NCI-H226 (cell line): ENCODE measurements around the gene BABAM2.
"Not testable (repeated sequence)": the region's sequence is repeated elsewhere in the genome, so short reads cannot be mapped to it uniquely, and the experiment has no call there.

Experiments used
- DNase-seq: peaks from one replicate; pipeline ENCODE4 v3.0.0-alpha.2; 2015

Gene BABAM2

DNA sequence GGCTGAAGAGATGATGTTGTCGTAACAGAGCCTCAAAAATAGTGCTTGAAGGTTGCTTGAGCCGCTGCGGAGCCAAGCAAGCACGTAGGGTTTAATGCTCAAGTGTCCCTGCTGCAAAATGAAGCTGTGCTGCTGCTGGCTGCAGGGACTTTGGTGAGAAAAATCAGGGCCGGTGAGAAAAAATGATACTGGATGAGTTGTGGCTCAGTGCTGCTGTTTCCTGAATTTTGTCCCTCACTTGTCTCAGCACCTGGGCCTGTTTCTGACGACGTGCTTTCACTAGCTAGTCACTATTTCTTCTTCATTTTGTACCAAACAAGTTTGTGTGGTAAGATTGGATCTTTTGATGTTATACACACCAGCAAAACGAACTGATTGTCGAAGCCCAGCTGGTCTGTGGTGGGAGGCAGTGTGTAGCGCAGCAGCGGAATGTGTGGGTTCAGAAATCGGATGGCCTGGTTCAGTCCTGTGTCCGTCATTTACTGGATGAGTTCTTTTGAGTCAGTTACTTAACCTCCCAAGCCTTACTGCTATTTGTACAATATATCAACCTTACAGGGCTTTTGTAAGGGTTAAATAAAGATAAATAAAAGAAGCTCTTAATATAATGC lies 329.3 kb downstream of the BABAM2 start:
- DNase-seq, result no peak

DNA sequence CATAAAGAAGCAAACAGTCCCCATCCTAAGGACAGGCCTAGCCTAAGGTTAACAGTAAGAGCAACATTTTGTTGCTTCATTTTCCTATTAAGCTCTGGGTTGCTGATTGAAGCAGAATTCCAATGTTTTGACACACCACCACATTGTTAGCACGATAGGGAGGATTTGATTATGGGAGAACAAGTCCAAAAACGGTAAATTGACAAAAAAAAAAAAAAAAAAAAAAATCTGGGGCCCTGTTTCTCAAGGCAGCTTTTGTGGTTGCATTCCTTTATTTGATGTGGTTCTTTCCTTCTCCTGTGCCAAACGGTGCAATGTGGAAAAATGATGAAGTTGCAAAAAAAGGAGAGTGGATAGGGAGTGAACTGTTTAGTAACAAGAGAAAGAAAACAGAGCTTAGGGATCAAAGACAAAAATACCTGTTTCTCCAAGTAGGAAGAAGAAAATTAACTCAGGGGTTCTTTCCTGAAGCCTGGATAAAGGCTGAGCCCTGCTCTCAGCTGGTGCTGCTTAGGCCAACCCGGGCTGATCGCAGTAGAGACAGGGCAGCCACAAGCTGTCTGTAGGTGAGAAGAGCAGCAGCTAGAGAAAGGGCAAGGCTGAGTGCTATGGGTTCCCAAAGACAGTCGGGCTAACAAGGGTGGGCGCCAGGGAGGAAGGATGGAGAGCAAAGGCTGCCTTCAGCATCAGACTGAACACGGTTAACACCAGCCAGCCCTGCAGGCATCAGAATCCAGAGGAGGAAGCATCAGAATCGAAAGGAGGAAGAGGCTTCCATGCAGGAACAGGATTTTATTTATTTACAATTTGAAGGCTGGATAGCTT lies 334.3 kb downstream of the BABAM2 start:
- peak; percentile 74 for DNase-seq

DNA sequence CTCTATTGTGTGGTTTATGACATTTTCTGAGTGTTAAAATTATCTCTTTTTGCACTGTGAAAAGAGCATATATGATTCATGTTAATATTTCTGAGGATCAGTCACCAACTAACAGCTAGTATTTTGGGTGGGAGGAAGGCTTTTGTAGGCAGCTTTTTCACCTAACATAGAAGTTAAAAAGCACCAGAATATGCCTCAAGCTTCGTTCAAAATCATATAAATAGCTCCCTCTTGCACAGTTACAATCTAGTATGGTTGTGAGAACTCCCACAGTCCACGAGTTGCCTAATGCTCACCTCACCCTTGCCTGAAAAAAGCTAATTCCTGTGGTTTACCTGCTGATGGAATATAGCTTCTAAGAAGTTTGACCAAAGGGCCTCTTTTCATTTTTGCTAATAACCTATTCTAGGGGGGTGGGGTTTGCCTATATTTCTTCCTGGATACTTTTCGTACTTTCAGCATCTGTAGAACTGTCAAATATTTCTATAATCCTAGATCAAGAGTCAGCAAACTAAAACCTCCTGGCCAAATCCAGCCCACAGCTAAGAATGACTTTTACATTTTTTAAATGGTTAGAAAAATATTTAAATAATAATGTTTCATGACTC lies 335.0 kb downstream of the BABAM2 start:
- peak; percentile 61 for DNase-seq

DNA sequence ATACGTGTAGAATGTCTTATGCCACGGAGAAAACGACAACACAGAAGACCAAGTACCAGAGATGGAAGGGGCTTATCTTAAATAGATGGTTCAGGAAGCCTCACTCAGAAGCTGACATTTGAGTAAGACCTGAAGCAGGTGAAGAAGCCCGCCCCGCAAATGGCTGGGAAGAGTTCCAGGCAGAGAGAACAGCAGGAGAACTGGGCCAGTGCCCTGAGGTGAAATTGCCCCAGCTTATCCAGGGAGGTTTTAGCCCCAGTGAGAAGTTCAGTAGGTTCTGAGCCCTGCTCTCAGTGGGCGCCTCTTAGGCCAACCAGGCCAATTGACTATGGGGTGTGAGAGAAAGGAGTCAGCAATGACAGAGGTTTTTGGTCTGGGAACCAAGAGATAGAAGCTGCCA lies 336.0 kb downstream of the BABAM2 start:
- no peak for DNase-seq

DNA sequence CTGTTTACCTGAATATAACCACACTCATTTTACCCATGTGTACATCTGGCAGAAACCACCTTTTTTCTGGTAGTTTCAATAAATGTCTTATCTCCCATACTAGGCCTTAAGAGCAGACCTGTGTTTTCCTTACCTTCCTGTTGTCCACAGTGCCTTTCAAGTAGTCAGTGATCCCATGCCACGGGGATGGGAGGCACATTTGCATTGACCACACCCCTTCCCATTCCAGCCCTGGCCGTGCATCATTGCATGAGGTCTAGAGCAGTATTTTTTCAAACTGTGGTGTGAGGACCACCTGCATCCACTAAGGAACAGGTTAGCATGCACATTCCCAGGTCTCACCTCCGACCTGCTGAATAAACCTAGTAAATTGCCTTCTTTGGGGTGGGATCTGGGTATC lies 337.0 kb downstream of the BABAM2 start:
- no peak for DNase-seq

DNA sequence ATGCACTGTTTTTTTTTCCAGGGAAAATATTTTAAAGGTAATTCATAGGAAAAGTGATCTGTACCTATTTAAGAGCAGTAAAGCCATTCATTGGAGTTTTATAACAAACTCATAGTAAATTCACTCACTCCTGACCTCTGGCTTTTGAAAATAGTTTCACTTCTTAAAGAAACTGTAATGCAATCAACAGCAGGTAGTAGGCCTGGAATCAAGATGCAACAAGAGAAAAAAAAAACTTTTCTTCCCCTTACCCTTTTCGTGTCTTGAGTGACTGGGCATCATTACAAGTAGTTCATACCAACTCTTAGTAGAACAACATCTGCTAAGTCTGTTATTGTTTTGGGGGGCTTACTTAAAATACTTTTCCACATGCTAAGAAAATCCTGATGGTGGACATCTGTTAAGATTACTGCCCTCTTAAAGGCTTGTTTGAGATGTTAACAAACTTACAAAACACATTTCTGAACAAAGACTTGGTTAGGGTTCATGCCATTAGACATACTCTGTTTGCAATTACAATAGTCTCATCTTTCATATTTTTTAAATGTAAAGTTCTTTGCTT lies 338.0 kb downstream of the BABAM2 start:
- DNase-seq, result no peak

DNA sequence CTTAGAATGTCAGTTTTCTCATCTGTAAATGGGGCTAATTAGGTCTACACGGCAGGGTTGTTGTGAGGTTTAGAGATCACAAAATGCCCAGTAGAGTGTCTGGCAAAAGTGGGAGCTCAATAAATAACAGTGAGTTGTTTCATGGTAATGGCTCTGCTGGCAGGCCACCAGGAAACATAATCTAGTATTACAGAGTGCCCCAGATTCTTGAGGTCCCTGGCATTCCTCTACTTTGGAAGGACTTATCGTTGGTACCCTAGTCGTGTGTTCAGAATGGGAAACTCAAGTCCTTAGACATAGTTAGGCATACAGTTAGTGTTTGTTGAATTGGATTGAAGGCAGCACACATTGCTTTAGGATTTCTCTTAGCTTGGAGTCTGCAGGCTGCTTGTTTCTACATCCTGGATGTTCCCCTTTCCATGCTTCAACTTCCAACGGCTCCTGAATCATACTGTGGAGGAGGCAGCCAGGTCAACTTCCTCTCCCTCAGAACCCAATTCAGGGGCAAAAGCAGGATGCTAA lies 340.6 kb downstream of the BABAM2 start:
- peak; percentile 82 for DNase-seq

DNA sequence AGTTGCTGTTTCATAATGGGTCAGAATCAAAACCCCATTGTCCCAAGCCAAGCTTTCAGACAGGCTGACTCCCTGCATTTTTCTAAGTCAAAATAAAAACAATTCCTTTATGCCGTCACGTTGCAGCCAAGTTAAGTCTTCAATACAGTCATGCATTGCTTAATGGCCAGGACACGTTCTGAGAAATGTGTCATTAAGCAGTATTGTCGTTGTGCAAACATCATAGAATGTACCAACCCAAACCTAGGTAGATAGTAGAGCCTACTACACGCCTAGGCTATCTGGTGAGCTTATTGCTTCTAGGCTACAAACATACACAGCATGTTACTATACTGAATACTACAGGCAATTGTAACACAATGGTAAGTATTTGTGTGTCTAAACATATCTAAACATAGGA lies 341.8 kb downstream of the BABAM2 start:
- DNase-seq, result no peak

DNA sequence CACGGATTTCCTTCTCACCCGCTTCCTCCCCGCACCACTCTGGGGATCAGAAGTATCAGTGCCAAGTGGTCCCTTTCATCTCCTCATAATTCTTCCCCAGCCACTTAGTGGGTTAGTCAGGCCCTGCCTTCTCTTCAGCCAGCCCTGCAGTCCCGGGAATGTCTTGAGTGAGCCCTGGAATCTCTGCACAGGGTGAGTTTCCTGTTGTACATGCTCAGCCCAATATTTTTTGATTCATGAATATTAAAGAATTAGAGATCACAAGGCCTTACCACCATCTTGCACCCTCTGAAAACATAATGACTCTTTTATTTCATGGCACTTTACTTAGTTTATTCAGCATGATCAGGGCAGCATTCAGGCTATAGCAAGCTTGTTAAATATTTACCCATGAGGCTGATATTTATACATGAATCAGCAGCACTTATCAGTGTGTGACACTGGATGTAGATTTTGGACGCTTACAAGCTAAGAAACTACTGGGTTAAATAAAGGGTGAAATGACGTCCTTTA lies 342.7 kb downstream of the BABAM2 start:
- DNase-seq, result peak; percentile 6

DNA sequence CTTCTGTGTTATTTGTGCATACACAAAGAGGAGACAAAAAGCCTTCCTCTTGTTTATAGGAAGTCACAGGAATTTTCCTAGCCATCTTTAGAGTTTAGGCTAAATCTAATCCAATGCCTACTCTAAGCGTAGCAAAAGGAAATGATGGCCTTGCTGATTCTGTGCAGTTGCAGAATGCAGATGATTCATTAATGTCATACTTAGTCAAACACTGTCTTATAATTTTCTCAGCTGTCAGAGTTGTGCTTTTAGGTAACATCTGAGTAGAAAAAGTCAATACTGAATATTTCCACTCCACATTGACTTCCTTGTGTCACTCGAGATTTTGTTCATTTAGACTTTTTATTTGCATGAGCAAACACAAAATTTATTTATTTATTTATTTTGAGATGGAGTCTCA lies 344.3 kb downstream of the BABAM2 start:
- DNase-seq, result no peak

DNA sequence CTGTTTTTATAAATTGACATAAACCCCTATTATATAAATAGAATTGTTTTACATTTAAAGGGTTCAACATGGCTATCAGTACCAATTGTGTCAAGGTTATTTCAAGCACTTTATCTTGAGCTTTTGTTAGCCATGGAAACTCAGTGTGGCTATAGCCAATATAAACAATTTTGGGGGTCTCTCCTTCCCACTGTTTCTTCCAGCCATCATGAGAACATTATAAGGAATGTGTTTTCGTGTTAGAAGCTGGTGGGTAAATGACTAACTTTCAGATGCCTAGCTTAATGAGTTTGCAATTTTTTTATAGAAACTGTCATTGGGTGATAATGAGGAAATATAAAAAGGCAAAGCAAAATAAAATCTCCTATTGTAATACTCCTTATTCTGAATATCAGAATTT lies 348.7 kb downstream of the BABAM2 start:
- no peak for DNase-seq

DNA sequence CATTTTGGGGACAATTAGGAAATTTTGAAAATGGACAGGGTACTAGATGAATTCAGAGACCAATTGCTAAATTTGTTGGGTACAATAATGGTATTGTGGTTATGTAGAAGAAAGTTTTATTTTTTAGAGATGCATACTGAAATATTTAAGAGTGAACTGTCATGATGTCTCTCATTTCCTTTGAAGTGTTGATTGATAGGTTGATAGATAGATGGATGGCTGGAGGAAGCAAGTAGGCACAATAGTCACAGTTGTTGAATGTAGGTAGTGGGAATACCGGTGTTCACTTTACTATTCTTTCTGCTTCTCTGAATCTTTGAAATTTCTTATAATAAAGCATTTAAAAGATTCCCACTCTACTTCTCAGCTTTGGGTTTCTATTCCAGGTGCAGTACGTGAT lies 350.4 kb downstream of the BABAM2 start:
- DNase-seq, result no peak

DNA sequence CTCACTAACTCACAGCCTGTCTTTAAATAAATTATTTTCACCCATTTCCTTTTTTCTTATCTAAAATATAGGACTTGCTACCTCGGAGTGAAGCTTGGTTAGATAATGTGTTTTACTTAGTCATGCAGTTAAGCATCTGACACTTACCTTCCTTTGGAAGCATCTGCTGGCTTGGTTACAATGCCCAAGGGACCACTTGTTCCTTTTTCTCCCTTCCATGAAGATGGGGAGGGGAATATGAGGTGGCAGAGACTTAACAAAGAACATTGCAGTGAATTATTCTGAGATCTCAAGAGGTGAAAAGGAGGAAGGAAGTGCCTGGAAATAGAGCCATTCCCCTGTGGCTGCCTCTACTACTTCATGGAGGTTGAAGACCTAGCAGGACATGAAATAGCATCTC lies 356.8 kb downstream of the BABAM2 start:
- DNase-seq, result no peak

DNA sequence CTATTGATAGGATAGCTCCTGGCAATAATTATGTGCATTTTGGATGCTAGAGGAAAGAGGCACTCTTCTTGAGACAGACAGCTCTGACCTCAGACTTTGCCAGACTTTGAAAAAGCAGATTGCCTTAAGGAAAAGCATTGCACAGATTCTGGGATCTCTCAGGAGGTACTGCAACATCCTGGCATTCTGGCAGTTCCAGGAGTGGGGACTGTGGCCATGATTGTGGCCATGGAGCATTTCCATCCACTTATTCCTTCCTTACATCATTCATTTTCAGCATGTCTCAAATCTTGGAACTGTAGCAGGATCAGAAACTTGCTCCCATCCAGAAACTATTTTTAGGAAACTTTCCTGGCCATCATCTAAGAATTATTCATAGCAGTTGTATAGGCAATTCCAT lies 357.2 kb downstream of the BABAM2 start:
- no peak for DNase-seq

DNA sequence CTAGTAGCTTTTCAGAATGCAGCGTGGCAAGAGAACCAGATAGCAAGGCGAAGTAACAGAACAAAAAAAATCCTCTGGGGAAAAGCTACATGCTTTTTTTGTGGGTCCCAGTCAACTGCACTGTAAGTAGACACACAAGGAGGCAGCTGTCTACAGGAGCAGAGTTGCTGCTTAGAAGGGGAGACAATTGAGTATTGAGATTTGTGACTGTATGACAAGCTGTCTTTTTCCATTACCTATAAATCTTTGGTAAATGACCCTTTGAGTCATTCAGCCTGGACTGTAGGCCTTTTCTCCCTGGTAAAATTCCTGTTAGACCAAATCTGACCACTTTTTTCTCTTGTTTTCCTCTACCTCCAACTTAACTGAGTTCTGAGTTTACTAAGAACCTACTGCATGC lies 358.0 kb downstream of the BABAM2 start:
- DNase-seq, result no peak

DNA sequence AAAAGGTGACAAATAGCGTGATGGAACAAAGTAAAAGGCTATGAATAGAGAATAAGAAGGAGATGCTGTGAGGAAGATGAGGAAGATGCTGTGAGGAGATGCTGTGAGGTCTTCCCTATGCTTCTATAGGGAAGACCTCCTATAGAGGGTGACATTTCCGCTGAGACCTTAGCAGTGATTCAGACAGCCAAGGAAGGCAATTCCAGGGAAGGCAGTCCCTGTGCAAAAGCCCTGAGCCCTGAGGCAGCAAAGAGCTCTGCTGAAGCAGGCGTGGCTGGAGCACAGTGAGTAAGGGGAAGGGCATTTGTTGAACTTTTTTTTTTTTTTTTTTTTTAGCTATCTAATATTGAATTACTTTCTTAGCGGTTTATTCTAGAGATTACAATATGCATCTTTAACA lies 359.5 kb downstream of the BABAM2 start:
- peak; percentile 88 for DNase-seq

DNA sequence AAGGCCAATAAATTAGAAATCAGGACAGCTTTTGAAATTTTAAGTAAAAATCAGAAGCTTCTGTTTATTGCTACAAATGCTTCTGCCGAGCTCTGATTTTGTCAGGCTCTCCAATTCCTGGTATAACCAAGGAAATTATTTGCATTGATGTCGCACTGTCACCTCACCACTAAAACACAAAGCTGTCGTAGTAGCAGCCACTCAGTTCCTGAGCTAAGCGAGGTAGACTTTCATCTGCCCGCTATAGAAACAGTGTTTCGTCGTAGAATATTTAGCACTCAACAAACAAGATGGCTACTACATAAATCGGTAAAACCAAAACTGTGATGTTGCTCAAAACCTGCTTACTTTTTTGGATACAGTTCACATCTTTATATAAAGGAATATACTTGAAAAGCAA lies 360.8 kb downstream of the BABAM2 start:
- DNase-seq, result no peak

DNA sequence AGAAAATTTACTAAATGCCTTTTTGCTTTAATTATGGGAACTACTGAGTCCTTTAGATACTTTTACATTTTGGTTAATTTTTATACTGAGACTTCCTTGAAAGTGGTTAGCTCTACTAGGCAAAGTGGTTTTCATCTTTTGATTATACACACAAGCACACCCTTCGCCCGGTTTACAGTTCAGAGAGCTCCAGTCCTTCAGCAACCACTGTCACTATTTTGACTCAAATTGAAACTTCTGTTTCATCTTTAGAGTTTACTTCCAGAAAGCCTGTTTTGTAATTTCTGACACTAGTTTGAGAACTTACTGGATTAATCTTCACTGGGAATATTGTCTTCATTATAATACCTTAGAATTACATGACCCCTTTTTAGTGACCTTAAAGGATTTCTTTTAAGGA lies 361.8 kb downstream of the BABAM2 start:
- no peak for DNase-seq

DNA sequence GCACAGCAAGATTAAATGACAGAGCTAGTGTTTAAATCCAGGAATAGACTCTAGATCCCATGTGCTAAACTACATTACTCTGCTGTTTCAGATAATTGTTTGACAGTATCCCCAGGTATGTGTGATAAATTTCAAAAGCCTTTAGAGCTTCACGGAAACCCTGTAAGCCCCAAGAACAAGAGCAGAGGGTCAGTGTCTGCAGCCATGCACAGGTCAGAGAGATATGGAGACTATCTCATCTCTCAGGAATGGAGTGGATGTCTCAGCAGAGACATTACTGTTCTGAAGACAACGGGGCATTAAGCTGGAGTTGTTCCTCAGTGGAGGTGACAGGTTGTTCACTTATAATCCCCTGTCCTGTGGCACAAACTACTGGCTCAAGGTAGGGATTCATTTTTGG lies 363.0 kb downstream of the BABAM2 start:
- DNase-seq, result no peak

DNA sequence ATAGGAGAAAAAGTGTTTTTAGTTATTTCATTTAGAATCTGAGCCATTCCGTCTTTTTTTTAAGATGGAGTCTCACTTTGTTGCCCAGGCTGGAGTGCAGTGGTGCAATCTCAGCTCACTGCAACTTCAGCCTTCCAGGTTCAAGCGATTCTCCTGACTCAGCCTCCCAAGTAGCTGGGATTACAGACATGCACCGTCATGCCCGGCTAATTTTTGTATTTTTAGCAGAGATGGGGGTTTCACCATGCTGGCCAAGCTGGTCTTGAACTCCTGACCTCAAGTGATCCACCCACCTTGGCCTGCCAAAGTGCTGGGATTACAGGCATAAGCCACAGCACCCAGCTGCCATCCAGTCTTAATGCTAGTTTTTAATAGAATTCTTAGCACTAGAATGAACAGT lies 364.7 kb downstream of the BABAM2 start:
- not testable (repeated sequence) for DNase-seq

DNA sequence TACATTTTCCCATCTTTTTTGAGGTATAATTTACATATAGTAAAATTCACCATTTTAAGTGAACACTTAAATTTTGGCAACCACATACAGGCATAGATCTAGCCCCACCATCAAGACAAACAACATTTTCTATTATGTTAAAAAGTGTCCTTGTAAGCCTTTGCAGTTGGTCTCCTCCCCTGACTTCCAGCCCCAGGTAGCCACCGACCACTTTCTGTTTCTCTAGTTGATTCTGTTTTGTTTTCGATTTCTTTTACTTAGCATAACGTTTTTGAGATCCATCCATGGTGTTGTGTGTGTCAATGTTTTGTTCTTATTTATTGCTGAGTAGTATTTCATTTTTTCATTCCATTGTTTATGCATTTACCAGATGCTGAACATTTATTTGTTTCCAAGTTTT lies 366.7 kb downstream of the BABAM2 start:
- no peak for DNase-seq

DNA sequence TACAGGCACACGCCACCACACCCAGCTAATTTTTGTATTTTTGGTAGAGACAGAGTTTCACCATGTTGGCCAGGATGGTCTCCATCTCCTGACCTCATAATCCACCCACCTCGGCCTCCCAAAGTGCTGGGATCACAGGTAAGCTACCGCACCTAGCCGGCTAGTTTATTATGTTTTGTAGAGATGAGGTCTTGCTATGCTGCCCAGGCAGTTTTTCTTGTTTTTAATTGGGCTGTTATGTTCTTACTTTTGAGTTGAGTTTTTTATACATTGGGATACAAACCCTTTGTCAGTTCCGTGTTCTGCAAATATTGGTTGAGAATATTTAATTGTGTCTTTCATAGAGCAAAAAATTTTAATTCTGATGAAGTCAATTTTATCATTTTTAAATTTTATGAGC lies 368.7 kb downstream of the BABAM2 start:
- DNase-seq, result not testable (repeated sequence)

DNA sequence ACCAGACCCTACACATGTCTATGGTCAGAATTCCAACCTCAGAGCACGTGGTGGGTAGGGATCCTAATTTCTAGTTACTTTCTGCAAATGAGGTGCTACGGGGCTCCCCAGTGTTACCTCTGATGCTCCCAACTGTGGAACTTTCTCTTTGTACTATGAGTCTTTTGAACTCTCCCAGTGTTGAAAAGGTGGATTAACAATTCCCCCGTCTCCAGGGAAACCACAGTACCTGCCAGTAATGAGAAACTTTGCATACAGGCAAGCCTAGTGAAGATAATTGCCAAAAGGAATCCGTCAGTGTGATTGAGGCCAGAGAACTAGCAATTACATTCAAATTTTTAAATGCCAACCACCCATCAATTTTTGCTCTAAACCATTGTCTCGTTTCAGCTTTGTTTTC lies 373.2 kb downstream of the BABAM2 start:
- DNase-seq, result no peak

DNA sequence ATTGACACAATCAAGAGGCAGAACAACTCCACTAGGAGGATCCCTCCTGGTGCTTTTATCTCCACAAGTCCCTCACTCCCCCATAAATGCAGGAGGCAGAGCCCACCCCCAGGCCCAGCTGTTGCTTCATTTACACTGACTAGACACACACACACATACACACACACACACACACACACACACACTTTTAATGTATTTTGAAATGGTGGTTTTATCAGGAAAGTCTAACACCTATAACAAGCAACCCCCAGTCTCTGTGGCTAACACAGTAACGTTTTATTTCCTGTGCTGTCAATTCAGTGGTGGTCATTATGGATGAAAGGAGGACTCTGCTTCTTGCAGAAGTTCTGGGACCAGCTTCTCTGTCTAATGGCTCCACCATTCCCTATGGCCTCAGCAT lies 376.8 kb downstream of the BABAM2 start:
- no peak for DNase-seq
